Activated T-helper 2 cell treated with anti-CD3 and anti-CD28 coated beads, Interferon-gamma antibody, Interleukin-2, Interleukin-4, amounts not matched to agents 10 μg/mL and 5 μg/mL and 100 μg/mL, durations not matched to agents 14 hours and 24 hours and 36 hours (primary cell): ENCODE measurements around the gene VPS33A. TPM values are rescaled to one million over a fixed set of nuclear protein-coding genes. Genes with fewer than 3 reads are reported as not detected.
"Not testable (repeated sequence)": the region's sequence is repeated elsewhere in the genome, so short reads cannot be mapped to it uniquely, and the experiment has no call there.

Experiments
- DNase-seq: peaks from one replicate; pipeline ENCODE4 v3.0.0; 2021; ENCODE audit warnings: low spot score
- H3K27ac Mint-ChIP-seq: one replicate; pipeline ENCODE4 v1.8.0; 2021; ENCODE audit warnings: mixed read lengths
- H3K27me3 Mint-ChIP-seq: one replicate; pipeline ENCODE4 v1.8.0; 2021; ENCODE audit warnings: low read depth, mixed read lengths
- H3K36me3 Mint-ChIP-seq: one replicate; pipeline ENCODE4 v1.8.0; 2021; ENCODE audit warnings: low read depth, mixed read lengths
- H3K4me1 Mint-ChIP-seq: one replicate; pipeline ENCODE4 v1.8.0; 2021; ENCODE audit warnings: low read depth, mixed read lengths
- H3K4me3 Mint-ChIP-seq: one replicate; pipeline ENCODE4 v1.8.0; 2021; ENCODE audit warnings: low read depth, mild to moderate bottlenecking, moderate library complexity, mixed read lengths
- H3K9me3 Mint-ChIP-seq: one replicate; pipeline ENCODE4 v1.8.0; 2021; ENCODE audit warnings: mixed read lengths
- intact Hi-C: fragments of 100-400 bp; cut with micrococcal nuclease; formaldehyde crosslinking; loops from one replicate; pipeline ENCODE4 v1.15.1; 2023
- total RNA-seq: library from RNA; stranded (reverse); gene quantifications from 2 replicates; pipeline ENCODE4 v1.2.3, GENCODE V29; 2022

The VPS33A gene
- total RNA-seq, 1 donor from 2014 or later, result 26.8 TPM

GRCh38 chr12:122208073-122208820 lies 58.0 kb downstream of the VPS33A start:
- Mint-ChIP-seq H3K4me3 (no peak overlapping the region), H3K36me3 (peaks cover 39% of the 10 kb centered on the region), H3K4me1 (peaks cover 4% of the 10 kb centered on the region), H3K27ac (no peak overlapping the region), H3K27me3 (peaks cover 10% of the 10 kb centered on the region), H3K9me3 (no peaks in the 10 kb centered on the region)
- intact Hi-C loops, result no loop called here
- DNase-seq, result no peak

- intact Hi-C loops, result no loop called here
- H3K36me3 Mint-ChIP-seq, result peaks cover 36% of the 10 kb centered on the region
- H3K27ac Mint-ChIP-seq, result no peak overlapping the region
- peaks cover 16% of the 10 kb centered on the region for H3K27me3 Mint-ChIP-seq
- H3K4me3 Mint-ChIP-seq, result no peak overlapping the region
- no peaks in the 10 kb centered on the region for H3K9me3 Mint-ChIP-seq
- peaks cover 6% of the 10 kb centered on the region for H3K4me1 Mint-ChIP-seq
- DNase-seq, result no peak
Observed at GRCh38 chr12:122207391-122207790, 58.9 kb downstream of the VPS33A start.

- H3K27ac Mint-ChIP-seq, result no peak overlapping the region
- intact Hi-C loops, result no loop called here
- peaks cover 6% of the 10 kb centered on the region for H3K4me1 Mint-ChIP-seq
- peaks cover 32% of the 10 kb centered on the region for H3K36me3 Mint-ChIP-seq
- peaks cover 17% of the 10 kb centered on the region for H3K27me3 Mint-ChIP-seq
- H3K9me3 Mint-ChIP-seq, result no peaks in the 10 kb centered on the region
- no peak overlapping the region for H3K4me3 Mint-ChIP-seq
- DNase-seq, result no peak
Observed at GRCh38 chr12:122206976-122207375, 59.3 kb downstream of the VPS33A start.

- H3K36me3 Mint-ChIP-seq, result peaks cover 26% of the 10 kb centered on the region
- no peaks in the 10 kb centered on the region for H3K9me3 Mint-ChIP-seq
- no peak for DNase-seq
- no peak overlapping the region for H3K4me3 Mint-ChIP-seq
- H3K27me3 Mint-ChIP-seq, result peaks cover 20% of the 10 kb centered on the region
- no peak overlapping the region for H3K27ac Mint-ChIP-seq
- peaks cover 6% of the 10 kb centered on the region for H3K4me1 Mint-ChIP-seq
- intact Hi-C loops, result no loop called here
Observed at GRCh38 chr12:122206111-122206881, 60.0 kb downstream of the VPS33A start.

- peak overlapping the region; percentile 76 for H3K4me3 Mint-ChIP-seq
- H3K27ac Mint-ChIP-seq, result no peak overlapping the region
- H3K9me3 Mint-ChIP-seq, result no peaks in the 10 kb centered on the region
- intact Hi-C loops, result no loop called here
- no peak for DNase-seq
- peaks cover 23% of the 10 kb centered on the region for H3K27me3 Mint-ChIP-seq
- peaks cover 23% of the 10 kb centered on the region for H3K36me3 Mint-ChIP-seq
- peaks cover 6% of the 10 kb centered on the region for H3K4me1 Mint-ChIP-seq
Observed at GRCh38 chr12:122205053-122205925, 61.0 kb downstream of the VPS33A start.

GRCh38 chr12:122204167-122205052 lies 61.9 kb downstream of the VPS33A start:
- Mint-ChIP-seq H3K9me3 (no peaks in the 10 kb centered on the region), H3K4me3 (peak overlapping the region; percentile 76), H3K4me1 (peaks cover 6% of the 10 kb centered on the region), H3K27ac (no peak overlapping the region), H3K27me3 (peaks cover 29% of the 10 kb centered on the region), H3K36me3 (peaks cover 15% of the 10 kb centered on the region)
- DNase-seq, result no peak
- intact Hi-C loops, result loop anchor here (5.0 kb wide), 1 partner anchor 37 kb away; no protein-coding TSS in a partner anchor

GRCh38 chr12:122203301-122204166 lies 62.8 kb downstream of the VPS33A start, which contains the start of gene B3GNT4:
B3GNT4 (plus strand) TSS chr12:122203709; CDS start chr12:122204619, 910 bp downstream.
- Mint-ChIP-seq H3K9me3 (no peaks in the 10 kb centered on the region), H3K4me1 (peaks cover 6% of the 10 kb centered on the region), H3K27ac (no peak within 1 kb of the TSS), H3K27me3 (peaks cover 29% of the 10 kb centered on the region), H3K4me3 (peak within 1 kb of the TSS; percentile 79), H3K36me3 (peaks cover 12% of the 10 kb centered on the region)
- intact Hi-C loops, result loop anchor here (5.0 kb wide), 1 partner anchor 36 kb away; no protein-coding TSS in a partner anchor
- DNase-seq, result peak; percentile 45

GRCh38 chr12:122202811-122203210 lies 63.5 kb downstream of the VPS33A start:
- DNase-seq, H3K4me1 Mint-ChIP-seq, H3K36me3 Mint-ChIP-seq, H3K9me3 Mint-ChIP-seq, H3K27ac Mint-ChIP-seq: not testable (repeated sequence)
- intact Hi-C loops, result loop anchor here (5.0 kb wide), 1 partner anchor 36 kb away; no protein-coding TSS in a partner anchor
- H3K27me3 Mint-ChIP-seq, result peaks cover 29% of the 10 kb centered on the region
- H3K4me3 Mint-ChIP-seq, result peak overlapping the region; percentile 79

GRCh38 chr12:122202017-122202416 lies 64.3 kb downstream of the VPS33A start:
- intact Hi-C loops, result loop anchor here (5.0 kb wide), 1 partner anchor 35 kb away; no protein-coding TSS in a partner anchor
- no peaks in the 10 kb centered on the region for H3K9me3 Mint-ChIP-seq
- H3K4me3 Mint-ChIP-seq, result no peak overlapping the region
- no peak overlapping the region for H3K27ac Mint-ChIP-seq
- peaks cover 32% of the 10 kb centered on the region for H3K27me3 Mint-ChIP-seq
- no peak for DNase-seq
- H3K4me1 Mint-ChIP-seq, result peaks cover 12% of the 10 kb centered on the region
- H3K36me3 Mint-ChIP-seq, result no peaks in the 10 kb centered on the region

GRCh38 chr12:122201381-122201780 lies 64.9 kb downstream of the VPS33A start:
- peaks cover 32% of the 10 kb centered on the region for H3K27me3 Mint-ChIP-seq

More at GRCh38 chr12:122201381-122201780, 64.9 kb downstream of the VPS33A start:
- Mint-ChIP-seq H3K4me3 (no peak overlapping the region), H3K4me1 (peaks cover 12% of the 10 kb centered on the region), H3K9me3 (no peaks in the 10 kb centered on the region), H3K27ac (no peak overlapping the region), H3K36me3 (no peaks in the 10 kb centered on the region)
- no peak for DNase-seq
- intact Hi-C loops, result loop anchor here (5.0 kb wide), 1 partner anchor 34 kb away; no protein-coding TSS in a partner anchor
